ENCODE results near the gene BSND. TPM values are rescaled to one million over a fixed set of nuclear protein-coding genes. Genes with fewer than 3 reads are reported as not detected.

The BSND gene
- total RNA-seq, 1 experiment from 2014 or later = not detected

GRCh38 chr1:54996869-54997710 is 1.6 kb upstream of the BSND start:
- TF ChIP-seq EZH2 (IDR thresholded peaks at IDR 0.05; ENCODE audit: borderline replicate concordance, low read depth, low read length, poor library complexity, severe bottlenecking) (no peak), CTCF (conservative IDR thresholded peaks at IDR 0.05; ENCODE audit: low read depth, low read length) (no peak)
- no TSS peak for BruUV-seq (replicated peaks)
- DNase-seq (ENCODE audit: low spot score) = no peak
- H3K27me3 ChIP-seq (replicated peaks; ENCODE audit: insufficient read depth, low read depth, low read length, poor library complexity) = peaks cover 14% of the 10 kb centered on the region
- H3K4me1 ChIP-seq (ENCODE audit: insufficient read depth, low read length, poor library complexity, severe bottlenecking) = peaks cover 8% of the 10 kb centered on the region
- POLR2A ChIA-PET (ENCODE audit: low non-redundant PET) = no interaction called here
- intact Hi-C loops (cut with micrococcal nuclease; ENCODE audit: unreplicated experiment) = loop anchor here (1.0 kb wide), 2 partner anchors 47 to 52 kb away; no protein-coding TSS in a partner anchor
- H3K27ac ChIP-seq (ENCODE audit: low read depth, low read length, poor library complexity, severe bottlenecking) = no peak overlapping the region
- no peaks in the 10 kb centered on the region for H3K36me3 ChIP-seq (ENCODE audit: insufficient read depth, low read length, poor library complexity, severe bottlenecking)
- H3K9me3 ChIP-seq (ENCODE audit: low read depth, low read length, poor library complexity, severe bottlenecking) = no peaks in the 10 kb centered on the region
- H3K4me3 ChIP-seq (ENCODE audit: low read depth, low read length, poor library complexity, severe bottlenecking) = no peak overlapping the region
- CTCF ChIA-PET = interaction anchor here (0.6 to 3.2 kb wide), 4 partner anchors 19 to 525 kb away, joined by 3 to 28 read pairs (median 12); no protein-coding TSS in a partner anchor

- BruUV-seq (replicated peaks) = no TSS peak
- TF ChIP-seq EZH2 (IDR thresholded peaks at IDR 0.05; ENCODE audit: borderline replicate concordance, low read depth, low read length, poor library complexity, severe bottlenecking) = no peak
- TF ChIP-seq CTCF (conservative IDR thresholded peaks at IDR 0.05; ENCODE audit: low read depth, low read length) = no peak
- POLR2A ChIA-PET (ENCODE audit: low non-redundant PET) = no interaction called here
- Histone ChIP-seq H3K27me3 (replicated peaks; ENCODE audit: insufficient read depth, low read depth, low read length, poor library complexity) (peaks cover 14% of the 10 kb centered on the region), H3K9me3 (ENCODE audit: low read depth, low read length, poor library complexity, severe bottlenecking) (no peaks in the 10 kb centered on the region), H3K4me3 (ENCODE audit: low read depth, low read length, poor library complexity, severe bottlenecking) (no peak overlapping the region), H3K4me1 (ENCODE audit: insufficient read depth, low read length, poor library complexity, severe bottlenecking) (peaks cover 8% of the 10 kb centered on the region), H3K27ac (ENCODE audit: low read depth, low read length, poor library complexity, severe bottlenecking) (no peak overlapping the region), H3K36me3 (ENCODE audit: insufficient read depth, low read length, poor library complexity, severe bottlenecking) (no peaks in the 10 kb centered on the region)
- no peak for DNase-seq (ENCODE audit: low spot score)
- intact Hi-C loops (cut with micrococcal nuclease; ENCODE audit: unreplicated experiment) = no loop called here
- CTCF ChIA-PET = interaction anchor here (0.6 to 3.2 kb wide), 2 partner anchors 52 to 525 kb away, joined by 3 to 28 read pairs; no protein-coding TSS in a partner anchor
Observed at GRCh38 chr1:54997711-54997986, 1.1 kb upstream of the BSND start.

- ChIA-PET POLR2A (ENCODE audit: low non-redundant PET) (no interaction called here), CTCF (no interaction called here)
- Histone ChIP-seq H3K4me1 (ENCODE audit: insufficient read depth, low read length, poor library complexity, severe bottlenecking) (peaks cover 8% of the 10 kb centered on the region), H3K36me3 (ENCODE audit: insufficient read depth, low read length, poor library complexity, severe bottlenecking) (no peaks in the 10 kb centered on the region), H3K9me3 (ENCODE audit: low read depth, low read length, poor library complexity, severe bottlenecking) (no peaks in the 10 kb centered on the region), H3K27ac (ENCODE audit: low read depth, low read length, poor library complexity, severe bottlenecking) (no peak overlapping the region), H3K27me3 (replicated peaks; ENCODE audit: insufficient read depth, low read depth, low read length, poor library complexity) (peaks cover 14% of the 10 kb centered on the region), H3K4me3 (ENCODE audit: low read depth, low read length, poor library complexity, severe bottlenecking) (no peak overlapping the region)
- TF ChIP-seq CTCF (conservative IDR thresholded peaks at IDR 0.05; ENCODE audit: low read depth, low read length) = no peak
- TF ChIP-seq EZH2 (IDR thresholded peaks at IDR 0.05; ENCODE audit: borderline replicate concordance, low read depth, low read length, poor library complexity, severe bottlenecking) = no peak
- DNase-seq (ENCODE audit: low spot score) = no peak
- no TSS peak for BruUV-seq (replicated peaks)
- intact Hi-C loops (cut with micrococcal nuclease; ENCODE audit: unreplicated experiment) = no loop called here
Observed at GRCh38 chr1:54998100-54998499, 633 bp upstream of the BSND start.
